GM19452 (cell line): Measurements from ENCODE around the gene RFX7.

Experiments
- ATAC-seq: cut with Tn5 transposase; IDR thresholded peaks from one replicate; pipeline ENCODE4 v1.9.1; 2021; ENCODE audit not compliant: unreplicated experiment

The RFX7 gene

DNA sequence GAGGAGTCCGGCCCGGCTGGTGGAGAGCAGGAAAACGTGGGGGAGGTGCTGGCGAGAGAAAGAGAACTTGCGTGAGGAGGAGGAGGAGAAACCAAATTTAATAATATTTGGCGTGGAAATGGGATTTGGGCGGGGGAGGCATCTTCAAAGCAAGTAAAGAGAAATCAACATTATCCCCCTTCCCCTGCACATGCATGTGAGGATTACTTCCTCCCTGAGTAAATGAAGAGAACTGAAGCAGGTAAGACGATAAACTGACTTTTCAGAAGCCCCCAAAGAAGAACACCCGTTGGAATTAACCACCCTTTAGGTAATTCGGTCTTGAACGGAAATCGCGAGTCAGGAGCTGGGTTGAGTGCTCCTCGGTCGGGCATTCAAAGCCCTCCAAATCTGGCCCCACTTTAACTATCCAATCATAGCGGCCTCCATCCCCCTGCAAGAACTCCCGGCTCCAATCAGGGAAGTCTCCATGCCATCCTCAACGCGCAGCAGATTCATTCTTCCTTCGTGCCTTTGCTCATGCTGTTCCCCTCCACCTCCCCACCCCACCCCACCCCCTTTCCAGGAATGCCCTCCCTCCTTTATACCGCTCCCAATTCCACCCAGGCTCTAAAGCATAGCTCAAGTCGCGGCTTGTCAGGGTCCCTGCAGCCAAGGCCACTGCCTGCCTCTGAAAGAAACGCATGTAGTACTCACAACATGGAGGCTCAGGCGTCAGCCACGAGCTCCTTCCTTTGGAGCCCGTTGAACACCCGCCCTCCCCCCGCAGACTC, 545 bp upstream of the RFX7 start:
- no peak for ATAC-seq

DNA sequence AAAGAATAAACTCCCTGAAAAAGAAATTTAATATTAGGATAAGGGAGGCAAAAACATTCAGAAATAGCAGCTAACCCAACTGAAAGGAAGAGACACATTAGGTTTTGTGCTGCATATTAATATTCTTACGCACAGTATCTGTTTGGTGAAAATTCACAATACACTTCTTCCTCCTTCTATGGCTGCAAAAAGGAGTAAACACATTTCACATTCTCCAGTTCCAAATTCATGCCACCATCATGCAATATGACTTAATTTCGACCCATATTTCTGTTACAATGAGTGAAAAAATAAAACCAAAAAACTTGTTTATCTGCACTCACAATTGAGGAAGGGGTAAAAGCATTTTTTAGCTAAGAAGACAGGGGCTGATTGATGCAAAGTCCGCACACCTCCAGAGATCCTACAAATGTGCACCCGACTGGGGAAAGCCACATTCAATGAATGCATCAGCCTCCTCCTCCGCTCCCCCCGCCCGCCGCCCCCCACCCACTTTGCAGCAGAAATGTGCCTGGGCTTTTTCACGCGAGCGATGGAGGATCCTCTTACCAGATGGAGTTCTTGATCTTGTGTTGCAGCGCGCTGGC, 1.0 kb downstream of the RFX7 start:
- no peak for ATAC-seq

DNA sequence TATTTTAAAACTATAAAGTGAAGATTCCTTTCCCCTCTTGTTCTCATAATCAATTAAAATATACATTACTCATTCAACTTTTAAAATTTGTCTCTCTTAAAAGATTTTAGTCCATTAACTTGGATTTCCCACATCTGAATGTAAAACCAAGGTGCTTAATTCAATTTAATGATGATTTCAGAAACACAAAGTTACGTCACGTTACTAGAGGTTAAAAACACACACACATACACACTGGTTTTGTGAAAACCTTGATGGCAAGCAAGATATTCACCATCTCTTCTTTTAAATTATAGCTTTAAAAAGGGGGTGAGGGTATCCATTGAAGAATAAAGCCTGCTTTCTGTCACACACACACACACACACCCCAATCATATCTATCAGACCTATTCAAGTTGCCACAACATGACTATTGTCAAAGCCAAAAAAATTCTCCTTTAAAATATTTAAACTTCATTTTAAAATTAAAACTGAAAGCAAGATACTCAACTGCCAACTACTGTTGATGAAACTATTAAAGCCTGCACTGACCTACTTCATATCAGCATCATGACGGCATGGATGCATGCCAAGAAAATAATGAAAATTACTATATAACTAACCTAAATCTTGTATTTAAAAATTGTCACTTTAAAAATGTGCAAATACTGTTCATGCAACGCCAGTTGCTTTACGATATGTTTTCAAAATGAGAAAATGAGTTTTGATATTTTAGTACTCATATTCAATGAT, 2.1 kb downstream of the RFX7 start:
- ATAC-seq = no peak

DNA sequence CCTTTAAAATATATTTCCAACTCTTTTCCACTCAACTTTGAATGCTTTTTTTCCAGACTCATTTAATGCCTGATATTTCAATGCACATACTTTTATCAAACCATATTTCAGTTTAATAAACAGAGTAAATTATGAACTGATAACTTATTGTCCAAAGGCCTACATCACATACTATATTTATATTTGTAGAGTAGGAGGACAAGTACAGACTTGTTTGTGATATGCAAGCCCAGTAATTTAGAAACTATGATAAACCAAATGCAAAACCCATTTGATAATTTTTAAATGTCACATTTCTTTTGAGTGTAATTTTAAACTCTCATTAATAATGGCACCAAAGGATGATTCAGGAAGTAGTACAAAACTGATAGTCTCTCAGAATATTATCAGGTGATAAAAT, 3.3 kb downstream of the RFX7 start:
- no peak for ATAC-seq

DNA sequence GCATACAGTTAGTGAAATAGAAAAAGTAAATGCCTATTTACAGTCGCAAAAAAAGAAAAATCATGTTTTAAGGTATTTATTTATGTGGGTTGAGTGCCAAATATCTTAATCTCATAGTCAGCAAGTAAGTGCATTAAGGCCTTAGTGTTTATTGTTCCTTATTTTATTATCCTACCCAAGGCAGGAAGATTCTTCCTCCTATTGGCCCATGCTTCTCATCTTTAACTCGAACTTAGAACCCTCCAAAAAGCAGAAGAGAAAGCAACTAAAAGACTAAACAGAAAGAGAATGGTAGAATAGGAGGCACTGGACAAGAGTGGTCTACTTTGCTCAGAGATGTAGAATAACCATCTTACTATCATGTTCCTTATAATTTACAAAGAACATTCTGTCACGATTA, 7.5 kb downstream of the RFX7 start:
- ATAC-seq = no peak

DNA sequence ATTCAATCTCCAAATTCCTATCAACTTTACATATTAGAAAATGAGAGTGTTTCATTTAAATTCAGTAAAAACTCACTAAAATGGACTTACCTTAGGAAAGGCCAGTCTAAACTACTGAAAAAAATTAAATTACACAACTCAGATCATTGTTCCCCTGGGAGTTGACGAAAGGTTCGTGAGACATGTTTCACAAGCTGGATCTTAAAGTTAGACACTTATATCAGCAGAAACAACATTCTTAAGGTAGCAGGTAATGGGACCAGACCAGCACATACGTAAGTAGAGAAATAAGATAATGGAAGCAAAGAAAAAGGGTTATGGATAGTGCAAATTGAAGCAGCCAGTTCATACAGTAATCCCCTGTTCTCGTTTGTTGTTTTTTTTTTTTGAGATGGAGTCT, 8.9 kb downstream of the RFX7 start:
- no peak for ATAC-seq

DNA sequence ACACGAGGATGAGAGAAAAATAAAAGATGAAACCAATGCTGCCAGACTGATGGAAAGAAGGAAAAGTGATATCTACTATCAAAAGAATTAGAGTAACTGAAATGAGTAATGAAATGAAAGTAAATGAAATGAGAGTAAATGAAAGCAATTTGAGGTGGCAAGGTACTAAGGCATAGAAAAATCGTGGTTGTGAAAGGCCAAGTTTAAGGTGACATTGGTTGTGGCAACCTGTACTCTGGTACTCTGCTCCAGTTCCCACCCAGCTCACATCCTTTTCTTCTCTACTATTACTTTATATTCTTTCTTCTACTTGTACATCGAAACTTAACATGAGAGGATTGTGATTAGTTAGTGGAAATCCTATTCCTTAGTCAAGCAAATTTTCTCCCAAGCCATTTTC, 10.1 kb downstream of the RFX7 start:
- no peak for ATAC-seq

DNA sequence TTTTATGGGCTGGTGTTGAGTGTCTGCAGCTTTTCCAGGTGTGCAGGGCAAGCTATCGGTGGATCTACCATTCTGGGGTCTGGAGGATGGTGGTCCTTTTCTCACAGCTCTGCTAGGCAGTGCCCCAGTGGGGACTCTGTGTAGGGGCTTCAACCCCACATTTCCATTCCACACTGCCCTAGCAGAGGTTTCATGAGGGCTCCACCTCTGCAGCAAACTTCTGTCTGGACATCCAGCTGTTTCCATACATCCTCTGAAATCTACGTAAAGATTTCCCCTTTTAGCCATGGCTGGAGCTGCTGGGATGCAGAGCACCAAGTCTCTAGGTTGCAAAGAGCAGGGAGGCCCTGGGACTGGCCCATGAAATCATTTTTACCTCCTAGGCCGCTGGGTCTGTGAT, 11.6 kb downstream of the RFX7 start:
- ATAC-seq = no peak

DNA sequence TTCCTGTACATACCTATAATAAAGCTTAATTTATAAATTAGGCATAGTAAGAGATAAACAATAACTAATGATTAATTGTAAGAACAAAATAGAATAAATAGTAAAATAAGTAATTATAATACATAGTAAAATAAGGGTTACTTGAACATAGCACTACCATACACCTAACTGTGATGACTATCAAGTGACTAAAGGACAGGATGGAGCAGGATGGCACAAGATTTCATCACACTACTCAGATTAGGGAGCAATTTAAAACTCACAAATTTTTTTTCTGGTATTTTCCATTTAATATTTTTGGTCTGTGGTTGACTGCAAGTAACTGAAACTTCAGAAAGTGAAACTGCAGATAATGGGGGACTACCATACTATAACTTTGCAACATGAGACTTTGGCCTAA, 14.8 kb downstream of the RFX7 start:
- ATAC-seq = no peak

DNA sequence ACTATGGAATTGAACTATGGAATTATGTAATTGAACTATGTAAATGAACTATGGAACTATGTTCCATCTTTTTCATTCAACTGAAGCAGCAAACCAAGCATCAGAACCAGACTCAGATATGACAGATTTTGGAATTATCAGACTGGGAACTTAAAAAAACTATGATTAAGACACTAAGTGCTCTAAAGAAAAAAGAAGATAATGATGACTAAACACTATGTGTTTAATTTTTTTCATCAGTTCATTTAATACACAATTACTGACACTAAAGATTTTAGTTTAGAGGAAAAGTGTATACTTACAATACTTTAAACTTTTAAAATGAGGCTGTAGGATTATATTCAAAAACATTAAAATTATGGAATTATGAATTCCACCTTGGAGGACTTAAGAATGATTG, 15.3 kb downstream of the RFX7 start:
- no peak for ATAC-seq

DNA sequence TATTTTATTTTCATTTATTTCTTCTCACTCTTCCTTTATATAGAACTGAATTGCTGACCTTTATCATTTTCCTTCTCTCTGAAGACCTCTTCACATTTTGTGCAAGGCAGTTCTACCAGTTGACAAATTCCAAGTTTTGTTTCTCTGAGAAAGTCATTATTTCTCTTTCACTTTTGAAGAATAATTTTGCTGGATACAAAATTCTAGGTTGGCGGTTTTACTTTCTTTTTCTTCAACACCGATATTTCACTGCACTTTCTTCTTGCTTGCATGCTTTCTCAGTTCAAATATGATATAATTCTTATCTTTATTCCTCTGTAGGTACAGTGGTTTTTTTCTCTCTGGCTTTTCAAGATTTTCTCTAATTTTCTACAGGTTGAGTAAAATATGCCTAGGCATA, 15.9 kb downstream of the RFX7 start:
- ATAC-seq = no peak

DNA sequence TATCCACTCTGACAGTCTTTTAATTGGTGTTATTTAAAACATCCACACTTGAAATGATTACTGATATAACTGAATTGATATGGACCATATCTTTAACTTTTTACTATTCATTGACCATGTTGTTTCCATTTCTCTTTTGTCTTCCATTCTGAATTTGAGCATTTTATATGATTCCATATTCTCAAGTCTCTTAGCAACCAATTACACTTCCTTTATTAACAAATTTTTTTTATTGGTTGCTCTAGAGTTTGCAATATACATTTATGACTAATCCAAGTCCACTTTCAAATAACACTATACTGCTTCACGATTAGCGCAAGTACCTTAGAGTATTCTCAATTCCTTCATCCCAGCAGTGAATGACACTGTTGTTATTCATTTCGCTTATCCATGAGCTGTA, 16.4 kb downstream of the RFX7 start:
- ATAC-seq = no peak

DNA sequence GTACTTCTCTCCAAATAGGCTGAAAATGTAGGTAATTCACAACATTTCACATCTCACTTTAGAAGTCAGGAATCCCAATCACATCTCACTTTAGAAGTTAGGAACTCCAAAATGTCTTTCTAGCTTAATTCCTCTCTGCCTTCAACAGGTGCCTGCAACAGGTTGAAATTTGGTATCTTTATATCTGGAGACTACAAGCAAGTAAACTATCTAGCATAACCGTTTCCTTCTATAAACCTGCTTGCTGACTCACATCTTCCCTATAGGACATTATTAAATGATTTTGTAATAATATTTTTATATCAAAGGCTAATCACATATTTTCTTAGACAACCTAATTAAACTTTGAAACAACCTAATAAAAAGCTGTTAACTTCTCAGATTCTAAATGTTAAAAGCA, 18.2 kb downstream of the RFX7 start:
- ATAC-seq = no peak

DNA sequence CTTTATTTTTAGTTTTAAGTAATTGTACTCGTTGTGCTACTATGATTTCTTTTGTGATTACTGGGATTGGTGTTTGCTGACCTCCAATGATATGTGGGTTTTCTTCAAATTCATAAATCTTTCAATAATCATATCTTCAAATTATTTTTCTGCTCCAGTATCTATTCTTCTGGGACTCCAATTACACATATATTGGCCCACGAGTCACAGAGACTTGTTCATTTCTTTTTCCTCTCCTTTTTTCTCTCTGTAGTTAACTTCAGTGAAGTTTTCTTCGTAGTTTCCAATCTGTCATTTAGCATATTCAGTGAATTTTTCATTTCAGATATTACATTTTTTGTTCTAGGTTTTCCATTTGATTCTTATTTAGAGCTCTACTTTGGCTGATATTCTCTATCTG, 21.4 kb downstream of the RFX7 start:
- ATAC-seq = no peak

DNA sequence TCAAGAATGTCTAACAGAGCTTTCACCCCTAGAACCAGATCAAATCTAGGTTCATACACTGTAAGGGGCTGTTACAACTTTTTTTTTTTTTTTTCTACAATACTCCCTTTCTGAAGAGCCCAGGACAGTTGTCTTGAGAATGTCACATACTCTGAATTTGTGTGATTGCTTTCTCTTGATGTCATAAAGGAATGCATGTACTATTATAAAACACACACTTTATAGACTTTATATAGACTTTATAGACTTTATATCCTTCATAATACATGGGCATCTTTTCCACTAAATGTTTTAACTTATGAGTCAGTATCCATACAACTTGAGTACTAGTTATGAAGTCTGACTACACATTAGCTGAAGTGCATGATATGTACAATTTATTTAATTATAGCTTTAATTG, 26.3 kb downstream of the RFX7 start:
- no peak for ATAC-seq

DNA sequence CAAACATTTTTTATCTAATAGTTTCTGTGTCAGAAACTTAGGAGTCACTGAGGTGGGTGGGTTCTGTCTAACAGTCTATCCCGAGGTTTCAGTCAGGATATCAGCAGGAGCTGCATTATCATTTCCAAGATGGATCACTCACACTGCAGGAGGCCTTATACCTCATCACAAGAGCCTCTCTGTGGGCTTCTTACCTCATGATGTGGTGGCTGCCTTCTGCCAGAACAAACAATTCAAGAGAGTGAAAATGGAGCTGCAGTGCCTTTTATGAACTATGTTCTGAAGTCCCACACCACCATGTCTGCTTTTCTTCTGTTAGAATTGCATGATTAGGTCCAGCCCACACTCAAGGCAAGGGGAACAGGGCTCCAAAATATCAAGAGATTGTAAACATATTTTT, 27.9 kb downstream of the RFX7 start:
- ATAC-seq = no peak

DNA sequence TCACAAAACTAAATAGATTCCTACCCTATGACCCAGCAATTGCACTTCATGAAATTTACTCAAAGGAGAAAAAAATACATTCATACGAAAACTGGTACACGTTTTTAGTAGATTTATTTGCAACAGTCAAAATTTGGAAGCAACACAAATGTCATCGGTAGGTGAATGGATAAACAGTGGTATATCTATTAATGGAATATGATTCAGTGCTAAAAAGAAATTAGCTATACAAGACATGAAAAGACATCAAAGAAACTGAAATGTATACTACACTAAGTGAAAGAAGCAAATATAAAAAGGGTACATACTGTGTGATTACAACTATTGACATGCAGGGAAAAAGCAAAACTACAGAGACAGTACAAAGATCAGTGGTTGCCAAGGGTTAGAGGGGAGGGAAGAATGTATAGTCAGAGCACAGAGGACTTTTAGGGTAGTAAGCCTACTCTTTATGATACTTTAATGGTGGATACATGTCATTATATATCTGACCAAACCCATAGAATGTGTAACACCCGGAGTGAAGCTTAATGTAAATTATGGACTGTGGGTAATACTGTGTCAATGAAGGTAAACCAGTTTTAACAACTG, 31.6 kb downstream of the RFX7 start:
- no peak for ATAC-seq

DNA sequence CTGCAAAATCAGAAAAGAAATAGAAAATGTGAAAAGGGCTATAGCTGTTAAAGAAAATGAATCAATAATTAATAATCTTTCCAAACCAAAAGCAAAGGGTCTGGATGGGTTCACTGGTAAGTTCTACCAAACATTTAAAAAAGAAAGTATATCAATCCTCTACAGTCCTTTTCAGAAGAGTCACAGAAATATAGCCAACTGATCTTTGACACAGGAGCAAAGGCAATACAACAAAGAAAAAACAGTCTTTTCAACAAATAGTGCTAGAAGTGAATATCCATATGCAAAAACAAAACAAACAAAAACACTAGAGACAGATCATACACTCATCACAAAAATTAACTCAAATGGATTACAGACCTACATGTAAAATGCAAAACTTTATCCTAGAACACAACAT, 32.6 kb downstream of the RFX7 start:
- ATAC-seq = no peak

DNA sequence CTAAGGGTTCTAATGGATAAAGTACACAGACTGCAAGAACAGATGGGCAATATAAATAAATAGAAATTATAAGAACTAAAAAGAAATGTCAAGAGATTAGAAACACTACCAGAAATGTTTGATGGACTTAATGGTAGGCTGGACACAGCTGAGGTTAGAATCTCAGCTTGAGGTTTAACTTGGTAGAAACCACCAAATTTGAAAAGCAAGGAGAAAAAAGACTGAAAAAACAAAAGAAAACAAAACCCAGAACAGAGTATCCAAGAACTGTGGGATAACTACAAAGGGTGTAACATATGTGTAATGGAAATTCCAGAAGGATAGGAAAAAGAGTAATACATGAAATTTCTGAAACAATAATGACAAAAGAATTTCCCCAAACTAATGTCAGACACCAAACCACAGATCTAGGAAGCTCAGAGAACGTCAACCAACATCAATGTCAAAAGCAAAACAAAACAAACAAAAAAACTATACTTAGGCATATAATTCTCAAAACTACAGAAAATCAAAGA, 35.0 kb downstream of the RFX7 start:
- ATAC-seq = no peak

DNA sequence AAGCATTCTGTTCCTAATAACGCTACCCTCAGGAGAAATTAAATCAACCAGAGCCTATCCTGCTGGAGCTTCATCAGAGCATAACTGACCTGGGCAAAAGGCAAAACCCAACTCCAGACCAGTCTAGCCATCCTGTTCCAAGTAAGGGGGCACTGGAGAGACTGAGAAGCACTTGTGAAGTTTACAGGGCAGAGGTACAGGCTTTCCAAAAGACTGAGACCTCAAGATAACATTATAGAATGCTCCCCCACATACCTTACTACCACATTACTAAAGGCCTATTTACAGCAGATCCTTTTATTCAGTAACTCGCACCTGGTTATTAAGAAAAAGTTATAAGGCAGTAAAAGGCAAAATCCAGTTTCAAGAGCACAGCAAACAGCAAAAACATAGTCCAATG, 35.5 kb downstream of the RFX7 start:
- no peak for ATAC-seq

DNA sequence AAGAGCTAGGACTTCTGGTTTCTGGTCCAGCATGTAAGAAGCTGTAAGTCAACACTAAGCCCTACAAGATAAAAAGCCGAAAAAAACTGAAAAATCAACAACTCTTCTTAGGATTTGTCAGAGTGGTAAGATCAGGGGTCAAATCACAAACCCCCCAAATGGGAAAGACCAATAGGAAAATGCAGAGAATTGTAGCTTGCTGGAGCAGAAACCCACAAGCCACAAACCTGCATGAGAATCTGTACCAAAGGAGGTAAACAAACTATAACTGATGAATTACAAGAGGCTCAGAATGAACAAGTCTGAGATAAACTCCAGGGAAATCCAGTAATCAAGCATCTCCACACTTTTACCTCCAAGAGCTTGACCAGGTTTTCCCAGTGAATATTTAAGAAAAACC, 36.0 kb downstream of the RFX7 start:
- no peak for ATAC-seq

DNA sequence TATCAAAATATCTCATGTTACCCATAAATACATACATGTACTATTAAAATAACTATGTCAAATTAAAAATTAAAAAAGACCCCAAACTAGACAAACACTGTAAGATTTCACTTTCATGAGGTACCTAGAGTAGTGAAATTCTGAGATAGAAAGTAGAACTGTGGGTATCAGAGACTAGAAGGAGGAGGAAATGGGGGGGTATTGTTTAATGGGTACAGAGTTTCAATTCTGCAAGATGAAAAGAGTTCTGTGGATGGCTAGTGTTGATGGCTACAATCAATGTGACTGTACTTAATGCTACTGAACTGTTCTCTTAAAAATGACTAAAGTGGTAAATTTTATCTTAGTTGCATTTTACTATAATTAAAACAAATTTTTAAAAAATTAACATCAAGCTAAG, 36.6 kb downstream of the RFX7 start:
- ATAC-seq = peak; percentile 76
